Activated CD4-positive, alpha-beta T cell treated with anti-CD3 and anti-CD28 coated beads for 36 hours (primary cell): ENCODE data around the gene CREB3L1. TPM values are rescaled to one million over a fixed set of nuclear protein-coding genes. Genes with fewer than 3 reads are reported as not detected.

Source experiments
- ATAC-seq: fragments of 200-7000 bp; cut with Tn5 transposase; one replicate; pipeline ENCODE4 v1.10.0; 2021; ENCODE audit warnings: mild to moderate bottlenecking, moderate library complexity
- CTCF ChIA-PET: fragments of 350-600 bp; sonication (Branson Sonifier 250); formaldehyde crosslinking; loops from one replicate; lab custom pipeline; 2021; ENCODE audit warnings: antibody characterized with exemption; lab: Charles Lee
- POLR2A ChIA-PET: fragments of 350-600 bp; sonication (Branson Sonifier 250); formaldehyde crosslinking; loops from one replicate; lab custom pipeline; 2021; ENCODE audit warnings: antibody characterized with exemption, inconsistent platforms; lab: Charles Lee
- DNase-seq: peaks from one replicate; pipeline ENCODE4 v3.0.0-alpha.2; 2020
- H3K27ac Mint-ChIP-seq: one replicate; pipeline ENCODE4 v1.8.0; 2021; ENCODE audit warnings: mixed read lengths
- H3K27me3 Mint-ChIP-seq: one replicate; pipeline ENCODE4 v1.8.0; 2021; ENCODE audit warnings: mixed read lengths
- H3K36me3 Mint-ChIP-seq: one replicate; pipeline ENCODE4 v1.8.0; 2021; ENCODE audit warnings: low read depth, mixed read lengths
- H3K4me1 Mint-ChIP-seq: one replicate; pipeline ENCODE4 v1.8.0; 2021; ENCODE audit warnings: mixed read lengths
- H3K4me3 Mint-ChIP-seq: one replicate; pipeline ENCODE4 v1.8.0; 2021; ENCODE audit warnings: mild to moderate bottlenecking, moderate library complexity, mixed read lengths
- H3K9me3 Mint-ChIP-seq: one replicate; pipeline ENCODE4 v1.8.0; 2021; ENCODE audit warnings: low read depth, mixed read lengths
- intact Hi-C, 2 experiments: fragments of 100-400 bp; cut with DNase I in 1 of 2; cut with micrococcal nuclease in 1 of 2; formaldehyde crosslinking; loops; one replicate each; pipeline versions ENCODE4 v1.14.2 to v1.15.1; 2022 to 2024; cut with DNase I, micrococcal nuclease
- total RNA-seq, 2 experiments: library from RNA; stranded (reverse); gene quantifications; one replicate each; pipeline ENCODE4 v1.2.3, GENCODE V29; 2021

Gene CREB3L1
- total RNA-seq, 2 experiments from 2014 or later = 0.19 TPM; not detected in 1

DNA sequence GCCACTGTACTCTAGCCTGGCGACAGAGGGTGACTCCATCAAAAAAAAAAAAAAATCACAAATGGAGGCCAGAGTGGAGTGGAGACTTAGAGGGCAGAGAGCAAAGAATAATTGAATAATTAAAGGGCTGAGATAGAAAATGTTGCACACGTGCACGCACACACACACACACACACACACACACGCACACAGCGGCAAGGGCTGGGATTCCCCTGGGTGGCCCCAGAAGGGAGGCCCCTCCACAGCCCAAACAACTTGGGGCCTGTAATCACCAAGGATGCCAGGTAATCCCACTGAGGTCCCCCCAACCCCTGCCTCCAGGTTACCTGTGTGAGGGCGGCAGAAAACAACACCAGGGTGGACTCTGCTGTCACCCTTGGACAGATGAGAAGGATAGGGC is 57.8 kb downstream of the CREB3L1 start:
- Mint-ChIP-seq H3K27me3 (no peaks in the 10 kb centered on the region), H3K27ac (peak overlapping the region; percentile 67), H3K4me3 (no peak overlapping the region), H3K4me1 (peaks cover 73% of the 10 kb centered on the region), H3K9me3 (no peaks in the 10 kb centered on the region), H3K36me3 (no peaks in the 10 kb centered on the region)
- DNase-seq (no peak), ATAC-seq (no peak)
- CTCF ChIA-PET = interaction anchor here (10.2 kb wide), 1 partner anchor 13 kb away, joined by 139 read pairs; the partner anchor contains the start of gene DGKZ
- intact Hi-C loops = no loop called here
- POLR2A ChIA-PET = no interaction called here

DNA sequence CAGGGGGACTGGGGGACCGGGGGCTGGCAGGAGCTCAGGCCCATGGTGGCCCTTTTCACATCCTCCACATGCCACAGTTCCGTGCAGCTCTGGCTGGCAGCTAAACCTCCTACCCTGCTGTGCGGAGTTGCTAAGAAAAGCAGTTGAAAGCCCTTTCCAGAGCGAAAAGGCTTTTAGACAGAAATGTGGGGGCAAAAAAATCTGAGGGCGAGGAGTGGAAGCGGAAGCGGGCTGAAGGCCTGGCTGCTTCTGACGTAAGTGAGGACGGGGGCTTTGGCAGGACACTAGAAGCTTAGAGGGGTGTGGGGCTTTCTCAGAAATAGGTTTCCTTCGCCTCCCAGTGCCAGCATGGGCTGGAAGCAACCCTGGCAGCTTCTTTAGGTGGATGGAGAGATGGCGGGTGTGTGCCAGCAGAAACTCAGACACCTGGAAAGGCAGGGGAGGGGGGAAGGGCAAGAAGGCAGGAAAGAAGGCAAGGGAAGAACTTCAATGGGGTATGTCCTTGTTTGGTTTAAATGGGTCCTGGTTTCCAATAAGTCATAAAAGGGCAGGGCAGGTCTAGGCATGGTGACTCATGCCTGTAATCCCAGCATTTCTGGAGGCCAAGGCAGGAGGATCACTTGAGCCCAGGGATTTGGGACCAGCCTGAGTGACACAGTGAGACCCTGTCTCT is 58.6 kb downstream of the CREB3L1 start:
- no peaks in the 10 kb centered on the region for H3K36me3 Mint-ChIP-seq
- no peaks in the 10 kb centered on the region for H3K9me3 Mint-ChIP-seq
- peaks cover 67% of the 10 kb centered on the region for H3K4me1 Mint-ChIP-seq
- DNase-seq = no peak
- no peak for ATAC-seq
- no peak overlapping the region for H3K4me3 Mint-ChIP-seq
- ChIA-PET POLR2A (interaction anchor here (0.9 kb wide), 1 partner anchor 18 kb away, joined by 3 read pairs; no protein-coding TSS in a partner anchor), CTCF (interaction anchor here (0.9 to 10.2 kb wide), 3 partner anchors 12 to 26 kb away, joined by 3 to 139 read pairs (median 4); partner anchors contain the start of gene DGKZ)
- H3K27me3 Mint-ChIP-seq = no peaks in the 10 kb centered on the region
- H3K27ac Mint-ChIP-seq = peak overlapping the region; percentile 63
- intact Hi-C loops = no loop called here

DNA sequence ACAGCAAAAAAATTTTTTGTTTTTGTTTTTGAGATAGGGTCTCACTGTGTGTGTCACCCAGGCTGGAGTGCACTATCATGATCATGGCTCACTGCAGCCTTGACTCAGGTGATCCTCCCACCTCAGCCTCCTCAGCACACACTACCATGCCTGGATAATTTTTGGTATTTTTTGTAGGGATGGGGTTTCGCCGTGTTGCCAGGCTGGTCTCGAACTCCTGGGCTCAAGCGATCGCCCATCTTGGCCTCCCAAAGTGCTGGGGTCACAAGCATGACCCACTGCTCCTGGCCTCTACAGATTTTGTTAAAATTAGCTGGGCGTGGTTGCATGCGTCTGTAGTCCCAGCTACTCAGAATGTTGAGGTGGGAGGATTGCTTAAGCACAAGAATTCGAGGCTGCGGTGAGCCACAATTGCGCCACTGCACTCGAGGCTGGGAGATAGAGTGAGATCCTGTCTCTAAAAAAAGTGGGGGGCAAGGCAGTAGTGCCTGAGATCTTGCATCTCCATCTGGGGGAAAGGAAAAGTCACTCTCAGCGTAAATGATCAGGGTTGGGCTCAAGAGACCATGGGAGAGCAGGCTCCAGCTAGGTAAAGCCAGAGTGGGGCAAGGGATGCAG is 59.2 kb downstream of the CREB3L1 start:
- Mint-ChIP-seq H3K27me3 (no peaks in the 10 kb centered on the region), H3K4me3 (no peak overlapping the region), H3K9me3 (no peaks in the 10 kb centered on the region), H3K27ac (no peak overlapping the region), H3K36me3 (no peaks in the 10 kb centered on the region), H3K4me1 (peaks cover 67% of the 10 kb centered on the region)
- intact Hi-C loops = no loop called here
- ChIA-PET CTCF (interaction anchor here (0.9 to 10.2 kb wide), 3 partner anchors 11 to 27 kb away, joined by 3 to 139 read pairs (median 4); partner anchors contain the start of gene DGKZ), POLR2A (interaction anchor here (0.9 kb wide), 1 partner anchor 18 kb away, joined by 3 read pairs; no protein-coding TSS in a partner anchor)
- no peak for ATAC-seq
- DNase-seq = peak; percentile 51

DNA sequence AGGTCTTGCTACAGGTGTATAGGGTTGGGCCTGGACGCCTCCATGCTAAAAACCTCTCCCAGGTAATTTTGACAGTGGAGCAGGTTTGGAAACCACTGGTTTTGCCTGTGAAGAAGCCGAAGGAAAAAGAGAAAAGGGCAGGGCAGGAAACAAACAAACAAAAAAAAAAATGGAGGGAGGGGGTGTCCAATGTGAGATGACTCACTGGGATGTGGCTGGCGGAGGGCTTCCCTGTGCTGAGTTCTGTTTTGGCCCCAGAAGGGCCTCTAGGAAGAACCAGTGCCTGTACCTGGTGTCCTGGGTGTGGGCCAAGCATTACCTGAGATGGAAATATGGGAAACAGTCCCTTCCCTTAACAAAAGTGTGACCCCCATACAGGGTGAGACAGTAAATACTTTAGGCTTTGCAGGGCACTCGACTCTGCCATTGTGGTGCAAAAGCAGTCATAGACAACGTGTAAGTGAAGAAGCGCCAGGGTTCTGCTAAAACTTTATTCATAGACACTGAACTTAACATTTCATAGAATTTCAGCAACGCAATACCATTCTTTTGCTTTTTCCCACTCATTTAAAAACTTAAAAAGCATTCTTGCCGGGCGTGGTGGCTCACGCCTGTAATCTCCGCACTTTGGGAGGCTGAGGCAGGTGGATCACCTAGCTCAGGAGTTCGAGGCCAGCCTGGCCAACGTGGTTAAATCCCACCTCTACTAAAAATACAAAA is 60.3 kb downstream of the CREB3L1 start:
- DNase-seq (no peak), ATAC-seq (no peak)
- CTCF ChIA-PET = interaction anchor here (0.9 to 10.2 kb wide), 2 partner anchors 8 to 10 kb away, joined by 3 to 139 read pairs; partner anchors contain the start of gene DGKZ
- POLR2A ChIA-PET = interaction anchor here (0.7 kb wide), 1 partner anchor 24 kb away, joined by 3 read pairs; no protein-coding TSS in a partner anchor
- no peaks in the 10 kb centered on the region for H3K9me3 Mint-ChIP-seq
- intact Hi-C loops = no loop called here
- no peaks in the 10 kb centered on the region for H3K27me3 Mint-ChIP-seq
- H3K4me1 Mint-ChIP-seq = peaks cover 69% of the 10 kb centered on the region
- no peaks in the 10 kb centered on the region for H3K36me3 Mint-ChIP-seq
- peak overlapping the region; percentile 13 for H3K27ac Mint-ChIP-seq
- no peak overlapping the region for H3K4me3 Mint-ChIP-seq

DNA sequence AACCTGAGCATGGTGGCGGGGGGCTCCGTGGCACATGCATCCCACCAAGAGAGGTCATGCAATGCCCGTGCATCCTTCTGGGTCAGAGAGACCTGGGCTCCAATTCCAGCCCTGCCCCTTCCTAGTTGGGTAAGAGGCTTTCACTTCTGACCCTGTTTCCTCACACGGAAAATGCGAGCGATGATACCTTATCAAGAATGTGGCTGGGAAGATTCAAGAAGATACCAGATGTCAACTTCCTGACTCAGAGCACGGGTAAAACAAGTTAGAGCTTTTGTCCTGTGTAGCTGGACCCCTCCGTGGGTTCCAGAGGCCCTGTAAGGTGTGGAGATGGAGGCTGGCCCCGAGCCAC is 61.1 kb downstream of the CREB3L1 start:
- DNase-seq (no peak), ATAC-seq (peak; percentile 16)
- Mint-ChIP-seq H3K27me3 (no peaks in the 10 kb centered on the region), H3K4me3 (peak overlapping the region; percentile 20), H3K9me3 (no peaks in the 10 kb centered on the region), H3K4me1 (peaks cover 74% of the 10 kb centered on the region), H3K36me3 (no peaks in the 10 kb centered on the region), H3K27ac (peak overlapping the region; percentile 59)
- ChIA-PET CTCF (interaction anchor here (0.7 to 1.9 kb wide), 5 partner anchors 8 to 29 kb away, joined by 3 to 6 read pairs (median 3); no protein-coding TSS in a partner anchor), POLR2A (interaction anchor here (0.7 kb wide), 1 partner anchor 23 kb away, joined by 3 read pairs; no protein-coding TSS in a partner anchor)
- intact Hi-C loops = no loop called here

DNA sequence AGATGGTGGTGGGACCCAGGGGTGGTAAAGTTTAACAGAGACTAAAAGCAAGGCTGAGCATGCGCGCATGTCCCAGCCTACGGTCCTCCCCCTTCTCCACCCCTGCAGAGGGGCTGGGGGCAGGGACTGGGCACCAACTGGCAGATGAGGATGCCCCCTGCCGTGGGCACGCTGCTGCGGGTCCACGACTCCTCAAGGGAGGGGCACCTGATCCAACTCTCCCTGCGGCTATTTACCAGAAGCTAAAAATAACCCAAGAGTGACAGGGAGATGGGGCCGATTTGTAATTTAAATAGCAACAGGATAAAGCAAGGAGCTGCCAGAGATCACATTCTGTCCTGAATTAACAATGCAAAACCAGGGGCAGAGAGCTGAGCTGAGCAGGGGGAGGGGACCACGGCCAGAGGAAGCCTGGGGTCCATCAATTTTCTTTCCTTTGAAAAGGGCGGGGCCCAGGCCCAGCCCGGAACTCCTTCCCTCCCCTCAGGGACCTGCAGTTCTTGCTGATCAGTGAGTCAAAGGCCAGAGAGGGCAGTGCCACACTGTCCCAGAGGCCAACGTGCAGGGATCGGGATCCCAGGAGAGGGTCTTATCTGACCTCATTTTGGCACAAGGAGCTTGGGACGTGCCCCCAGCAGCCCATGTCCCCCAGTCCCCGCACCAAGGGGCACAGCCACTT is 61.7 kb downstream of the CREB3L1 start:
- POLR2A ChIA-PET = no interaction called here
- DNase-seq = no peak
- ATAC-seq = peak; percentile 21
- H3K4me3 Mint-ChIP-seq = no peak overlapping the region
- H3K27me3 Mint-ChIP-seq = no peaks in the 10 kb centered on the region
- intact Hi-C loops = no loop called here
- H3K36me3 Mint-ChIP-seq = no peaks in the 10 kb centered on the region
- H3K27ac Mint-ChIP-seq = peak overlapping the region; percentile 59
- no peaks in the 10 kb centered on the region for H3K9me3 Mint-ChIP-seq
- peaks cover 74% of the 10 kb centered on the region for H3K4me1 Mint-ChIP-seq
- CTCF ChIA-PET = interaction anchor here (0.7 to 1.9 kb wide), 6 partner anchors 8 to 101 kb away, joined by 3 to 6 read pairs (median 3); no protein-coding TSS in a partner anchor

DNA sequence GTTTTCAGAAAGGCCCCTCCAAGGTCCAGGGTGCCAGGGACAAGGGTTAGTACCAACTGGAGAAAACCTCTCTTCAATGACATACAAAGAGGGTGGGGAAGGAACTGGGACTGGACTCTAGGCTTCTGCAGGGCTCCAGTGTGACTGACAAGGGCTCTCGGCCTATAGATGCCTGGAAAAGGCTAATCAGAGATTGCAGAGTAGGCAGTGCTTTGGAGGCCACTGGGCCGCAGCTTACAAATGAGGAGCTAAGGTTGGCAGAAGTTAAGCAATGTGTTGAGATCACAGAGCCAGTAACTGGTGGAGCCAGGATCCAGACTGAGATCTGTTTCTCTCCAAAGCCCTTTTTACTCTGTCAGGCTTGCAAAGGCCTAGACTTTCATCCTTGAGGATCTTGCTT is 62.4 kb downstream of the CREB3L1 start:
- Mint-ChIP-seq H3K4me3 (no peak overlapping the region), H3K27ac (peak overlapping the region; percentile 59), H3K36me3 (no peaks in the 10 kb centered on the region), H3K4me1 (peaks cover 72% of the 10 kb centered on the region), H3K9me3 (no peaks in the 10 kb centered on the region), H3K27me3 (no peaks in the 10 kb centered on the region)
- no peak for DNase-seq
- CTCF ChIA-PET = interaction anchor here (1.3 to 2.5 kb wide), 3 partner anchors 9 to 101 kb away, joined by 6 to 7 read pairs (median 6); no protein-coding TSS in a partner anchor
- intact Hi-C loops = loop anchor here in 1 of 2 experiments (10.0 kb wide), 1 partner anchor 1085 kb away; the partner anchor contains the start of gene PSMC3
- POLR2A ChIA-PET = interaction anchor here (1.5 kb wide), 1 partner anchor 10 kb away, joined by 6 read pairs; no protein-coding TSS in a partner anchor
- ATAC-seq = no peak

DNA sequence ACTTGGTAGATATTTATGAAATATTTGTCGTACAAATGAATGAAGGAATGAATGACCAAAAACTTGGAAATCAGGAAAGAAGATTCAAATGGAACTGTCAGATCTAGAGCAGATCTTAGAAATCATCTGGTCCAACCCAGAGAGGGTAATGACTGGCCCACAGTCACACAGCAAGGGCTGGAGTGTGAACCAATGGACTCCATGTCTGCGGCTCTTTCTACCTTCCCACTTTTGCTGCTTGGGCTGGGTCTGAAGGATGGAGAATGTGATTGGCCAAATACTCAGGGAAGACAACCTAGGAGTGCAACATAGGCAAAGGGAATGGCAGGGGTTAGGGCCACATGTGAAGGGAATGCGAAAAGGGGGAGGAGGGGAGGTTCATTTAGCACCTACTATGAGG is 64.0 kb downstream of the CREB3L1 start:
- no peak overlapping the region for H3K4me3 Mint-ChIP-seq
- H3K27me3 Mint-ChIP-seq = no peaks in the 10 kb centered on the region
- intact Hi-C loops = loop anchor here in 1 of 2 experiments (10.0 kb wide), 1 partner anchor 1083 kb away; the partner anchor contains the start of gene PSMC3
- DNase-seq = no peak
- POLR2A ChIA-PET = no interaction called here
- no peaks in the 10 kb centered on the region for H3K36me3 Mint-ChIP-seq
- ATAC-seq = no peak
- peaks cover 73% of the 10 kb centered on the region for H3K4me1 Mint-ChIP-seq
- H3K27ac Mint-ChIP-seq = no peak overlapping the region
- H3K9me3 Mint-ChIP-seq = no peaks in the 10 kb centered on the region
- CTCF ChIA-PET = interaction anchor here (0.5 to 13.2 kb wide), 5 partner anchors 8 to 1503 kb away, joined by 3 to 139 read pairs (median 5); no protein-coding TSS in a partner anchor

DNA sequence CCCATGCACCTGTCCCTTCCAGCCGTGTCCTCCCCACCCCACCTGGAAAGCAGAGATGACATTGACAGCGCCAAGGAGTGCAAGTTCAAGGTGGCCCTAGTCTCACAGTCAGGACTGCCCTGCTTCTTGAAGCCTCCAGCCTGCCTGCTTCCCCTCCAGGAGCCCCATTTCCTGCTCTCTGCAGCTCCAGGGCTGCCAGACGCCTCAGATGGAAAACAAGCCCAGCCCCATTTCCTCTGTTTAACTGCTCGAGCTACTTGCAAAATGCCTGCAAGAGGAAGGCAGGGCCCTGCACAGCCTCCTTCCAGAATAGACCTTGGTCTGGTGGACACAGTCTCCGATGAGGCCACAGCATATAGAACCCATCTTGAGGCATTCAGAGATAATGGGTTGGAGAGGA is 64.8 kb downstream of the CREB3L1 start:
- H3K36me3 Mint-ChIP-seq = no peaks in the 10 kb centered on the region
- ChIA-PET POLR2A (no interaction called here), CTCF (interaction anchor here (0.5 to 13.2 kb wide), 5 partner anchors 10 to 1502 kb away, joined by 3 to 139 read pairs (median 4); no protein-coding TSS in a partner anchor)
- ATAC-seq (no peak), DNase-seq (peak; percentile 43)
- peaks cover 73% of the 10 kb centered on the region for H3K4me1 Mint-ChIP-seq
- intact Hi-C loops = loop anchor here in 1 of 2 experiments (10.0 kb wide), 1 partner anchor 1083 kb away; the partner anchor contains the start of gene PSMC3
- no peak overlapping the region for H3K4me3 Mint-ChIP-seq
- H3K9me3 Mint-ChIP-seq = no peaks in the 10 kb centered on the region
- no peaks in the 10 kb centered on the region for H3K27me3 Mint-ChIP-seq
- peak overlapping the region; percentile 48 for H3K27ac Mint-ChIP-seq

DNA sequence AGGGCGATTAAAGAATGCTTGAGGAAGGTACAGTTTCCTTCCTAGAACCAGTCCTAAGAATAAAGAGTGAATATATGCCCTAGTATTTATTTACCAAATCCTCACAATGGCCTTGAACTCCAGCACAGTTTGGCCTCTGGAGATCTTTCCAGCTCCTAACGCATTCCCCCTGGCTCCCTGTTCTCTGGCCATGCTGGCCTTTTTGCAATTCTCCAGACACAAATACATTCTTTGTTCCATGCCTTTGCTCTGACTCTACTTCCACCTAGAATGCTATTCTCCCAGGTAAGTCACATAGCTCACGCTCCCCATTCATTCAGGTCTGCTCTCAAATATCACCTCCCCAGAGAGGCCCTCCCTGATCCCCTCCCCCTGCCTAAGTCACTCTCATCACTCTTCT is 66.1 kb downstream of the CREB3L1 start:
- POLR2A ChIA-PET = interaction anchor here (0.6 kb wide), 1 partner anchor 46 kb away, joined by 3 read pairs; no protein-coding TSS in a partner anchor
- no peaks in the 10 kb centered on the region for H3K36me3 Mint-ChIP-seq

More for the DNA sequence above, 66.1 kb downstream of the CREB3L1 start:
- no peak for DNase-seq
- CTCF ChIA-PET = interaction anchor here (1.0 to 13.2 kb wide), 6 partner anchors 9 to 94 kb away, joined by 3 to 139 read pairs (median 5); no protein-coding TSS in a partner anchor
- ATAC-seq = no peak
- Mint-ChIP-seq H3K27ac (no peak overlapping the region), H3K4me1 (peaks cover 63% of the 10 kb centered on the region), H3K9me3 (no peaks in the 10 kb centered on the region), H3K27me3 (no peaks in the 10 kb centered on the region), H3K4me3 (no peak overlapping the region)
- intact Hi-C loops = loop anchor here in 1 of 2 experiments (10.0 kb wide), 1 partner anchor 1081 kb away; the partner anchor contains the start of gene PSMC3
